Measurements from ENCODE around the gene MKNK1.

Gene MKNK1

DNA sequence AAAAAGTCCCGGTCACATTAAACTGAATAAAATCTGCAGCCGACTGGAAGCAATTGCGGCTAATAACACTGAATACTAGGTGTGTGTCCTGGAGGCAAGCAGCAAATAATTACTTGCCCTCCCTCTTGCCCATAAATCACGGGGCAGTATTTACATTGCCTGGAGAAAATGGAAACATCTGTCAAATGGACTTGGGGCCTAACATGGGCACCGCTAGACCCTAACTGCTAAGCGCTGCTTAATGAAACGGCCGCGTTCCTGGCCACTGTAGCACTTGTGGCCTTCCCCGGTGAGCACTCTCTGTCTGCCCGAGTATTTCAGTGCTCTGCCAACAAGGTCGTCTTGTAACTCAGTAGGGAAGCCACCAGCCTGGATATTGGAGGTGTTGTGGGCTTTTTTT, 28.8 kb downstream of the MKNK1 start:
- ChIA-PET POLR2A (ENCODE audit: low non-redundant PET) (interaction anchor here (0.6 kb wide), 1 partner anchor 102 kb away, joined by 3 read pairs; no protein-coding TSS in a partner anchor), CTCF (no interaction called here)

GRCh38 chr1:46571691-46572225, 32.3 kb downstream of the MKNK1 start:
- ChIA-PET POLR2A (ENCODE audit: low non-redundant PET) (no interaction called here), CTCF (no interaction called here)
- TF ChIP-seq CTCF (conservative IDR thresholded peaks at IDR 0.05; ENCODE audit: low read depth): no peak
- no peak overlapping the region for H3K27ac ChIP-seq
- no peak for DNase-seq (ENCODE audit: low spot score)

More for the DNA sequence above, 28.8 kb downstream of the MKNK1 start:
- TF ChIP-seq CTCF (conservative IDR thresholded peaks at IDR 0.05; ENCODE audit: low read depth): no peak
- no peak for DNase-seq (ENCODE audit: low spot score)
- H3K27ac ChIP-seq: no peak overlapping the region

- H3K27ac ChIP-seq: no peak overlapping the region
- CTCF ChIA-PET: interaction anchor here (0.7 kb wide), 2 partner anchors 60 to 420 kb away, joined by 3 read pairs; no protein-coding TSS in a partner anchor
- TF ChIP-seq CTCF (conservative IDR thresholded peaks at IDR 0.05; ENCODE audit: low read depth): no peak
- no peak for DNase-seq (ENCODE audit: low spot score)
- POLR2A ChIA-PET (ENCODE audit: low non-redundant PET): no interaction called here
Measured at GRCh38 chr1:46569884-46570725, 34.0 kb downstream of the MKNK1 start.

GRCh38 chr1:46569116-46569515, 35.0 kb downstream of the MKNK1 start:
- H3K27ac ChIP-seq: no peak overlapping the region
- DNase-seq (ENCODE audit: low spot score): no peak
- POLR2A ChIA-PET (ENCODE audit: low non-redundant PET): no interaction called here
- CTCF ChIA-PET: no interaction called here
- no peak for TF ChIP-seq CTCF (conservative IDR thresholded peaks at IDR 0.05; ENCODE audit: low read depth)

DNA sequence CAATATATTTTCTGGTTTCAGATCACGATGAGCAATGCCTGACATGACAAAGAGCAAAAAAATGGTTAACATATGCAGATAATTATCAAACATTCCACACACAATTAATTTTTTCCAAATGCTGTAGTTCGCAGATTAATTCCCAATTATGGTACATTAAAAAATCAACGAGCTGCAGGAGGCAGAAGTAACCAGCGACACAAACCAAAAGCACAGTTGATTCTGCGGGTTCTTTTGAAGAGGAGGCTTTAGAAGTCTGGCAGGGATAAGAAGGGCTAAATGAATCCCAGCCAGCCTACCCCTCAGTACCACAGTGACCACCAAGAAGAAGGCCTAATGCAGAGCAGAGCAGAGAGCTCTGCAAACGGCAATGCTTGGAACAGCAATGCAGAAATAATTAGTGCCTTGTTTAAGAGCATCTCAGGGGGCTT, 35.6 kb downstream of the MKNK1 start:
- no peak overlapping the region for H3K27ac ChIP-seq
- DNase-seq (ENCODE audit: low spot score): no peak
- POLR2A ChIA-PET (ENCODE audit: low non-redundant PET): no interaction called here
- no peak for TF ChIP-seq CTCF (conservative IDR thresholded peaks at IDR 0.05; ENCODE audit: low read depth)
- CTCF ChIA-PET: no interaction called here

DNA sequence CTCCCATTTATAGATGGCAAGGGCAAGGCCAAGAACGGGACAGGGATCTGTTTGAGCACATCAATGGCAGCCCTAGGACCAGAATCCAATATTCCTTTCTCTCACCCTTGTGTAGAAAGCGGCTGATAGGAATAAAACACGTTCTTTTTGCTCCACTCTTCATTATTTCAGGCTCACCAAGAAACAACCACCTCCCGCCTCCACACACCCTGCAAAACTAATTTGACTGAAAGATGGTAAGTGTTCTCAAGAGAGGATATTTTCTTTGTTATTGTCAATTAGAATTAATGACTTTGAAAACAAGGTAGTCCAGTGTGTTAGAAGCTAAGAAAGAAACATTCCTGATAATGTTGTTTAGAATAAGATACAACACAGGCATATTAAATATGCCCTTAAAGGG, 40.7 kb downstream of the MKNK1 start:
- no peak overlapping the region for H3K27ac ChIP-seq
- DNase-seq (ENCODE audit: low spot score): no peak
- no peak for TF ChIP-seq CTCF (conservative IDR thresholded peaks at IDR 0.05; ENCODE audit: low read depth)
- ChIA-PET POLR2A (ENCODE audit: low non-redundant PET) (no interaction called here), CTCF (no interaction called here)

All from RWPE1 (cell line).